ENCODE results near the gene TTC9C.
A peak's percentile ranks its signal among the peaks of the same experiment; 100 is the strongest.

The TTC9C gene

GRCh38 chr11:62782753-62783152 lies 54.5 kb downstream of the TTC9C start:
- in situ Hi-C loops (cut with MboI; ENCODE audit: low sequenced_read_pairs, unreplicated experiment): no loop called here
- DNase-seq (ENCODE audit: low spot score): no peak
- no peak for TF ChIP-seq CTCF (IDR thresholded peaks at IDR 0.05; ENCODE audit: borderline replicate concordance, control extremely low read depth, extremely low read depth, insufficient read depth, missing control alignments)

GRCh38 chr11:62786318-62787004 lies 58.2 kb downstream of the TTC9C start:
- peak; percentile 94 for DNase-seq (ENCODE audit: low spot score)
- in situ Hi-C loops (cut with MboI; ENCODE audit: low sequenced_read_pairs, unreplicated experiment): no loop called here
- peak; percentile 100 for TF ChIP-seq CTCF (IDR thresholded peaks at IDR 0.05; ENCODE audit: borderline replicate concordance, control extremely low read depth, extremely low read depth, insufficient read depth, missing control alignments)

- DNase-seq (ENCODE audit: low spot score): peak; percentile 98
- in situ Hi-C loops (cut with MboI; ENCODE audit: low sequenced_read_pairs, unreplicated experiment): no loop called here
Observed at GRCh38 chr11:62787005-62787759, 58.9 kb downstream of the TTC9C start, which contains the start of gene TMEM179B. TSS of gene TMEM179B (plus strand) at chr11:62787402. CDS start at chr11:62787432, 30 bp downstream.

More at GRCh38 chr11:62787005-62787759, 58.9 kb downstream of the TTC9C start, which contains the start of gene TMEM179B:
- TF ChIP-seq CTCF (IDR thresholded peaks at IDR 0.05; ENCODE audit: borderline replicate concordance, control extremely low read depth, extremely low read depth, insufficient read depth, missing control alignments): peak; percentile 79
